WTC11 (cell line): ENCODE data around the gene PREP. TPM values are rescaled to one million over a fixed set of nuclear protein-coding genes. Genes with fewer than 3 reads are reported as not detected.

Experiments used
- ATAC-seq: fragments of 200-7000 bp; cut with Tn5 transposase; 2 replicates; pipeline ENCODE4 v1.10.0; 2021; ENCODE audit warnings: mild to moderate bottlenecking, moderate library complexity
- CTCF ChIA-PET: fragments of 300-600 bp; sonication (Branson Sonifier 250); formaldehyde crosslinking; loops from one replicate; lab custom pipeline; 2021; ENCODE audit warnings: antibody characterized with exemption; lab: Charles Lee
- POLR2A ChIA-PET: fragments of 350-600 bp; sonication (Branson Sonifier 250); formaldehyde crosslinking; loops from one replicate; lab custom pipeline; 2021; ENCODE audit warnings: antibody characterized with exemption; lab: Charles Lee
- DNase-seq: peaks from one replicate; pipeline ENCODE4 v3.0.0; 2021; ENCODE audit warnings: low spot score
- H3K27ac Mint-ChIP-seq: 2 replicates; pipeline ENCODE4 v1.8.0; 2021; ENCODE audit warnings: mixed read lengths
- H3K27me3 Mint-ChIP-seq: 2 replicates; pipeline ENCODE4 v1.8.0; 2021; ENCODE audit warnings: low read depth, mild to moderate bottlenecking, moderate library complexity, mixed read lengths
- H3K36me3 Mint-ChIP-seq: 2 replicates; pipeline ENCODE4 v1.8.0; 2021; ENCODE audit warnings: mixed read lengths
- H3K4me1 Mint-ChIP-seq: 2 replicates; pipeline ENCODE4 v1.8.0; 2022; ENCODE audit warnings: mixed read lengths
- H3K4me3 Mint-ChIP-seq: 2 replicates; pipeline ENCODE4 v1.8.0; 2021; ENCODE audit warnings: mild to moderate bottlenecking, moderate library complexity, mixed read lengths
- H3K9me3 Mint-ChIP-seq: 2 replicates; pipeline ENCODE4 v1.8.0; 2021; ENCODE audit warnings: mixed read lengths
- AFF4 ChIP-seq: sonication (generic); formaldehyde crosslinking; IDR thresholded peaks from 2 replicates; pipeline ENCODE4 v1.8.1; 2023; ENCODE audit warnings: mild to moderate bottlenecking, missing genetic modification reagents, borderline replicate concordance
- ARID4B ChIP-seq: sonication (generic); formaldehyde crosslinking; IDR thresholded peaks from 2 replicates; pipeline ENCODE4 v1.8.0; 2023; ENCODE audit warnings: missing genetic modification reagents, mild to moderate bottlenecking, borderline replicate concordance
- ATF2 ChIP-seq: sonication (generic); formaldehyde crosslinking; IDR thresholded peaks from 2 replicates; pipeline ENCODE4 v1.8.1; 2022; ENCODE audit warnings: low read depth, missing genetic modification reagents, borderline replicate concordance
- CBFB ChIP-seq: sonication (generic); formaldehyde crosslinking; IDR thresholded peaks from 2 replicates; pipeline ENCODE4 v1.8.1; 2022; ENCODE audit warnings: mild to moderate bottlenecking, low read depth, missing genetic modification reagents
- E2F5 ChIP-seq: sonication (generic); formaldehyde crosslinking; IDR thresholded peaks from 2 replicates; pipeline ENCODE4 v1.8.1; 2022; ENCODE audit warnings: mild to moderate bottlenecking, moderate library complexity, missing genetic modification reagents
- ELF4 ChIP-seq: sonication (generic); formaldehyde crosslinking; IDR thresholded peaks from 2 replicates; pipeline ENCODE4 v1.8.1; 2022; ENCODE audit warnings: low read depth, mild to moderate bottlenecking, moderate library complexity, missing genetic modification reagents
- ERG ChIP-seq: fragments of 250-450 bp; sonication (Bioruptor Pico); IDR thresholded peaks from 2 replicates; pipeline ENCODE4 v1.8.0; 2021; ENCODE audit warnings: mild to moderate bottlenecking
- FOXK1 ChIP-seq: sonication (generic); formaldehyde crosslinking; IDR thresholded peaks from 2 replicates; pipeline ENCODE4 v1.8.0; 2022; ENCODE audit warnings: mild to moderate bottlenecking, moderate library complexity, missing genetic modification reagents
- GABPB1 ChIP-seq: sonication (generic); formaldehyde crosslinking; IDR thresholded peaks from 2 replicates; pipeline ENCODE4 v1.8.1; 2023; ENCODE audit warnings: mild to moderate bottlenecking, missing genetic modification reagents
- GRHL2 ChIP-seq: fragments of 250-450 bp; sonication (Bioruptor Pico); IDR thresholded peaks from 2 replicates; pipeline ENCODE4 v1.8.0; 2022; ENCODE audit warnings: mild to moderate bottlenecking, moderate library complexity; ENCODE audit not compliant: insufficient replicate concordance, severe bottlenecking
- PREB ChIP-seq: sonication (generic); formaldehyde crosslinking; IDR thresholded peaks from 2 replicates; pipeline ENCODE4 v1.8.1; 2022; ENCODE audit warnings: mild to moderate bottlenecking, missing genetic modification reagents, moderate library complexity, borderline replicate concordance
- SMAD3 ChIP-seq: sonication (generic); formaldehyde crosslinking; IDR thresholded peaks from 2 replicates; pipeline ENCODE4 v1.8.0; 2022; ENCODE audit warnings: missing genetic modification reagents, mild to moderate bottlenecking, borderline replicate concordance
- SOX15 ChIP-seq: fragments of 250-450 bp; sonication (Bioruptor Pico); IDR thresholded peaks from 2 replicates; pipeline ENCODE4 v1.9.0; 2021; ENCODE audit warnings: mild to moderate bottlenecking
- TP53 ChIP-seq: sonication (generic); formaldehyde crosslinking; IDR thresholded peaks from 2 replicates; pipeline ENCODE4 v1.8.1; 2023; ENCODE audit warnings: mild to moderate bottlenecking, missing genetic modification reagents
- ZBTB21 ChIP-seq: sonication (generic); formaldehyde crosslinking; IDR thresholded peaks from 2 replicates; pipeline ENCODE4 v1.8.1; 2023; ENCODE audit warnings: mild to moderate bottlenecking, missing genetic modification reagents, borderline replicate concordance
- ZNF416 ChIP-seq: fragments of 250-450 bp; sonication (Bioruptor Pico); IDR thresholded peaks from 2 replicates; pipeline ENCODE4 v1.9.0; 2021; ENCODE audit warnings: mild to moderate bottlenecking, inconsistent platforms
- ZNF532 ChIP-seq: fragments of 250-450 bp; sonication (Bioruptor Pico); IDR thresholded peaks from 2 replicates; pipeline ENCODE4 v1.9.0; 2021; ENCODE audit warnings: mild to moderate bottlenecking, borderline replicate concordance
- ZNF671 ChIP-seq: fragments of 250-450 bp; sonication (Bioruptor Pico); IDR thresholded peaks from 2 replicates; pipeline ENCODE4 v1.8.0; 2021; ENCODE audit warnings: mild to moderate bottlenecking
- total RNA-seq: library from RNA; stranded (reverse); gene quantifications from 3 replicates; pipeline ENCODE4 v1.2.3, GENCODE V29; 2021

PREP gene
- total RNA-seq, 1 experiment from 2014 or later: 58.8 TPM

GRCh38 chr6:105292689-105293339 lies 110.1 kb downstream of the PREP start (continued):
- TF ChIP-seq ATF2 (CRISPR knock-in tag) (no peak), PREB (no peak), ARID4B (CRISPR knock-in tag) (no peak), TP53 (no peak)

- Mint-ChIP-seq H3K27me3 (no peaks in the 10 kb centered on the region), H3K4me3 (no peak overlapping the region), H3K36me3 (peaks cover 14% of the 10 kb centered on the region), H3K27ac (no peak overlapping the region), H3K9me3 (peaks cover 9% of the 10 kb centered on the region), H3K4me1 (no peaks in the 10 kb centered on the region)
- ATAC-seq (no peak), DNase-seq (no peak)
- CTCF ChIA-PET: no interaction called here
- POLR2A ChIA-PET: no interaction called here
- no peak for TF ChIP-seq E2F5 (CRISPR knock-in tag)
- TF ChIP-seq ZNF671 (CRISPR knock-in tag): no peak
- no peak for TF ChIP-seq GABPB1 (CRISPR knock-in tag)
- TF ChIP-seq ZNF416 (CRISPR knock-in tag): no peak
- no peak for TF ChIP-seq AFF4
- no peak for TF ChIP-seq SMAD3
- TF ChIP-seq ERG: no peak
- no peak for TF ChIP-seq ZNF532 (CRISPR knock-in tag)
- no peak for TF ChIP-seq GRHL2 (CRISPR knock-in tag)
- no peak for TF ChIP-seq CBFB (CRISPR knock-in tag)
- no peak for TF ChIP-seq SOX15 (CRISPR knock-in tag)
- no peak for TF ChIP-seq ELF4 (CRISPR knock-in tag)
- TF ChIP-seq FOXK1 (CRISPR knock-in tag): no peak
- TF ChIP-seq ZBTB21: no peak
These were observed 111.4 kb downstream of the PREP start for GRCh38 chr6:105291525-105291924.
